ENCODE measurements around the gene ITGB2.

DNA sequence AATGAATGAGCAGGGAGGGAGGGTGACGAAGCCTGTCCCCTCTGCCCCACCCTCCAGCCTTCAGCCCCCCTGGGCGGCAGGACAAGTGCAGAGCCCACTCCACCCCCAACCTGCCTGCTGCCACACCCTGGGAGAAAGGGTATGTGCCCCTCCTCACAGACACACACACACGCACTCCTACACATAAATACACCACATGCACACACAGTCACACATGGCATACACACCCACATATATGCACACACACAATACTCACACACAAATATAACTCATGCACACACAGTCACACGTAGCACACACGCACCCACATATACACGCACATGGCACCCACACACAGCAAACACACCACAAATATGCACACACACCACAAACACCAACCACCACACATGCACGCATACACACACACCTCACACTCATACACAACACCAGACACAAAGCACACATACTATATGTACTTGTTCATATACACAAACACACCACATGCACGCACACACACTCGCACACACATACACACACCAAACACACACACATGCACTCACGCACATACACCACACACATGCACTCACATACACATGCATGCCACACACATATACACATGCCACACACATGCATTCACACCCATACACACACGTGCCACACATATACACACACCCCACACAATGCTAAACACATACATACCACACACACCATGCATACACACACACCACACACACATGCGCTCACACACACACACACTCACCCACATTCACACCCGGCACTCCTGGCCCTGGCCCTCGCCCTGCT is 16.4 kb downstream of the ITGB2 start:
- TF ChIP-seq, protein P1, sequence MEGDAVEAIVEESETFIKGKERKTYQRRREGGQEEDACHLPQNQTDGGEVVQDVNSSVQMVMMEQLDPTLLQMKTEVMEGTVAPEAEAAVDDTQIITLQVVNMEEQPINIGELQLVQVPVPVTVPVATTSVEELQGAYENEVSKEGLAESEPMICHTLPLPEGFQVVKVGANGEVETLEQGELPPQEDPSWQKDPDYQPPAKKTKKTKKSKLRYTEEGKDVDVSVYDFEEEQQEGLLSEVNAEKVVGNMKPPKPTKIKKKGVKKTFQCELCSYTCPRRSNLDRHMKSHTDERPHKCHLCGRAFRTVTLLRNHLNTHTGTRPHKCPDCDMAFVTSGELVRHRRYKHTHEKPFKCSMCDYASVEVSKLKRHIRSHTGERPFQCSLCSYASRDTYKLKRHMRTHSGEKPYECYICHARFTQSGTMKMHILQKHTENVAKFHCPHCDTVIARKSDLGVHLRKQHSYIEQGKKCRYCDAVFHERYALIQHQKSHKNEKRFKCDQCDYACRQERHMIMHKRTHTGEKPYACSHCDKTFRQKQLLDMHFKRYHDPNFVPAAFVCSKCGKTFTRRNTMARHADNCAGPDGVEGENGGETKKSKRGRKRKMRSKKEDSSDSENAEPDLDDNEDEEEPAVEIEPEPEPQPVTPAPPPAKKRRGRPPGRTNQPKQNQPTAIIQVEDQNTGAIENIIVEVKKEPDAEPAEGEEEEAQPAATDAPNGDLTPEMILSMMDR (IDR thresholded peaks at IDR 0.05) = no peak
- TF ChIP-seq POLR2A (IDR thresholded peaks at IDR 0.05) = no peak
